H1 (cell line): ENCODE data around the gene ROPN1. TPM values are rescaled to one million over a fixed set of nuclear protein-coding genes. Genes with fewer than 3 reads are reported as not detected.

Experiments used
- CBX8 ChIP-seq: fragments of 300-800, 300-1000 bp; sonication (generic); IDR thresholded peaks from 2 replicates; pipeline ENCODE4 v1.7.1; 2016; ENCODE audit warnings: low read depth, low read length, borderline replicate concordance
- TBP ChIP-seq: IDR thresholded peaks from 2 replicates; pipeline ENCODE4 v1.6.1; 2011; ENCODE audit warnings: low read depth, low read length, improper control_type of control experiment
- polyA plus RNA-seq, 7 experiments: library from polyadenylated mRNA; depleted of rRNA in 3 of 7; stranded (reverse) in 5 of 7; unstranded in 2 of 7; fragments of >200 nt in 5 of 7; fragments of 200-250 nt in 2 of 7; gene quantifications; 1 replicate in 5 of 7; 2 replicates in 1 of 7; 4 replicates in 1 of 7; pipeline versions ENCODE4 v1.2.1 to v1.2.3, GENCODE V29; 2011 to 2013; ENCODE audit warnings: missing spikeins in 2 of 7, mixed read lengths in 2 of 7
- total RNA-seq: library from RNA; stranded (reverse); fragmentation: NEBNext Ultra II Directional; extraction: Animal tissue kit (Norgen Biotek cat#: 25700); gene quantifications from 2 replicates; pipeline ENCODE4 v1.2.1, GENCODE V29; 2021

The ROPN1 gene
- total and polyA plus RNA-seq, 2 of the 8 experiments (the other 6 are each of a cell fraction or from before 2014, with no cell fraction given), result 0.03 TPM; not detected in 1

DNA sequence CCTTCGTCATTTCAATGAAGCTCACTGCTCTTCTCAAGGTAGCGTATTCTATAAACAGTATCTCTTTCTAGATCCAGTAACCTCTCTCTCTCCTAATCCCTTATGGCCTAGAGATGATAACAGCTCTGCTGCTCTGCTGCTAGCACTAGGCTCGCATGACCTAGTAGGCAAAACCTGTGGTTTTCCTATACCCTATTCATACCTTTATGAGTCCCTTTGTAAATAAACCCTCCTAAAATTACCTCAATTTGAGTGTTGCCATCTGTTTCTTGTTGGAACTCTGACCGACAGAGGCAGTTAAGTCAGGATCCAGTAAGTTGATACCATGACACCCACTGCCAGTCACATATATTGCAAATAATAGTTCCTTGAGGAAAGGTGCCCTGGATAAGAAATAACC lies 38.2 kb downstream of the ROPN1 start (continued):
- TF ChIP-seq TBP (no peak), CBX8 (no peak)
